CD8-positive, alpha-beta memory T cell (primary cell): ENCODE data around the gene PALM2AKAP2. TPM values are rescaled to one million over a fixed set of nuclear protein-coding genes. Genes with fewer than 3 reads are reported as not detected.

Experiments
- CTCF ChIA-PET: fragments of 350-600 bp; sonication (Branson Sonifier 250); formaldehyde crosslinking; loops from one replicate; lab custom pipeline; 2021; ENCODE audit warnings: antibody characterized with exemption; lab: Charles Lee
- POLR2A ChIA-PET: fragments of 350-600 bp; sonication (Branson Sonifier 250); formaldehyde crosslinking; loops from one replicate; lab custom pipeline; 2021; ENCODE audit warnings: antibody characterized with exemption; lab: Charles Lee
- DNase-seq, 5 donors: peaks; one replicate each; pipeline versions ENCODE4 v3.0.0 to v3.0.0-alpha.2; 2020 to 2022; ENCODE audit warnings: mixed read lengths in 1 of 5
- H3K27ac ChIP-seq: one replicate; pipeline ENCODE4 v1.7.0; 2013; ENCODE audit warnings: low read depth, mild to moderate bottlenecking, low read length, moderate library complexity
- H3K27me3 ChIP-seq: 2 replicates; pipeline ENCODE4 v1.7.0; 2013; ENCODE audit warnings: low read length, mild to moderate bottlenecking; ENCODE audit not compliant: insufficient read depth, poor library complexity, severe bottlenecking
- H3K36me3 ChIP-seq: 2 replicates; pipeline ENCODE4 v1.7.0; 2013; ENCODE audit warnings: mild to moderate bottlenecking, low read length, moderate library complexity; ENCODE audit not compliant: insufficient read depth
- H3K4me1 ChIP-seq: 2 replicates; pipeline ENCODE4 v1.7.0; 2013; ENCODE audit warnings: mild to moderate bottlenecking, low read length, moderate library complexity; ENCODE audit not compliant: insufficient read depth
- H3K4me3 ChIP-seq: 2 replicates; pipeline ENCODE4 v1.7.0; 2013; ENCODE audit warnings: mild to moderate bottlenecking, low read length
- H3K9me3 ChIP-seq: 2 replicates; pipeline ENCODE4 v1.7.0; 2013; ENCODE audit warnings: mild to moderate bottlenecking, low read length
- H3K27ac Mint-ChIP-seq, 8 donors: one replicate each; pipeline ENCODE4 v1.8.0; 2020 to 2021; ENCODE audit warnings: mixed read lengths in 8 of 8, mild to moderate bottlenecking in 6 of 8, inconsistent platforms in 3 of 8, moderate library complexity in 3 of 8
- H3K27me3 Mint-ChIP-seq, 2 donors: one replicate each; pipeline ENCODE4 v1.8.0; 2020 to 2021; ENCODE audit warnings: mixed read lengths in 2 of 2, mild to moderate bottlenecking in 1 of 2, moderate library complexity in 1 of 2
- H3K36me3 Mint-ChIP-seq, 3 donors: one replicate each; pipeline ENCODE4 v1.8.0; 2020 to 2021; ENCODE audit warnings: mixed read lengths in 3 of 3, inconsistent platforms in 1 of 3, mild to moderate bottlenecking in 1 of 3
- H3K4me1 Mint-ChIP-seq, 3 donors: one replicate each; pipeline ENCODE4 v1.8.0; 2020 to 2021; ENCODE audit warnings: mixed read lengths in 3 of 3, inconsistent platforms in 1 of 3, mild to moderate bottlenecking in 1 of 3
- H3K4me3 Mint-ChIP-seq, 7 donors: one replicate each; pipeline ENCODE4 v1.8.0; 2020 to 2021; ENCODE audit warnings: mixed read lengths in 7 of 7, mild to moderate bottlenecking in 6 of 7, moderate library complexity in 4 of 7, inconsistent platforms in 2 of 7
- H3K9me3 Mint-ChIP-seq, 5 donors: one replicate each; pipeline ENCODE4 v1.8.0; 2020 to 2022; ENCODE audit warnings: mixed read lengths in 5 of 5, mild to moderate bottlenecking in 3 of 5, moderate library complexity in 2 of 5, inconsistent platforms in 1 of 5
- polyA plus RNA-seq: library from polyadenylated mRNA; unstranded; fragments of 300-500 nt; fragmentation: Illumina TruSeq; gene quantifications from one replicate; pipeline ENCODE4 v1.2.3, GENCODE V29; 2021
- total RNA-seq, 2 experiments: library from RNA; stranded (reverse); gene quantifications; one replicate each; pipeline ENCODE4 v1.2.3, GENCODE V29; 2021

PALM2AKAP2 gene
- total and polyA plus RNA-seq, 3 experiments from 2014 or later = 0.15 TPM; not detected in 2

DNA sequence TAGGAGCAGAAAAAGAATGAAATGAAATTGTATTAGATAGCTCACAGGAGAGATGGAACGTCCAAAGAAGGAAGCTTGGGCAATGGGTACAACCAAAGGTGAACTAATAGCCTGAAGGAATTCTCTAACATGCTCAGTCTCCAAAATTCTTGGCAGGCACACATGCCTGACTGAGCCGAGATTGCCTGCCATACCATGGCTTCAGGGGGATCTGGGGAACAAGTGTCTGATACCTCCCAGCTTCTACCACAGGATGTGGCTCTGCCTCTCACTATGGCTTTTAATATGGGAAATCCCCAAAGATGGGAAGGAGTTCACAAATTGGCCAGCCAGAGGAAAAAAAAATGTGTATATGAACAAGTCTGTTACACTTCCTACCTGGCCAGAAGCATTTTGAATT lies 3.6 kb upstream of the PALM2AKAP2 start:
- CTCF ChIA-PET = interaction anchor here (1.5 kb wide), 1 partner anchor 18 kb away, joined by 3 read pairs; no protein-coding TSS in a partner anchor
- Histone ChIP-seq H3K27ac (no peak overlapping the region), H3K27me3 (no peaks in the 10 kb centered on the region), H3K9me3 (no peaks in the 10 kb centered on the region), H3K4me3 (no peak overlapping the region), H3K4me1 (no peaks in the 10 kb centered on the region), H3K36me3 (no peaks in the 10 kb centered on the region)
- Mint-ChIP-seq H3K36me3 (no peaks in the 10 kb centered on the region), H3K27me3 (peaks cover 17 to 20% of the 10 kb centered on the region in 2 donors), H3K4me1 (peaks cover 0 to 1% (median 0%) of the 10 kb centered on the region in 3 donors), H3K9me3 (peaks cover 0 to 4% (median 0%) of the 10 kb centered on the region in 5 donors), H3K4me3 (no peak overlapping the region), H3K27ac (no peak overlapping the region)
- POLR2A ChIA-PET = no interaction called here
- no peak for DNase-seq

DNA sequence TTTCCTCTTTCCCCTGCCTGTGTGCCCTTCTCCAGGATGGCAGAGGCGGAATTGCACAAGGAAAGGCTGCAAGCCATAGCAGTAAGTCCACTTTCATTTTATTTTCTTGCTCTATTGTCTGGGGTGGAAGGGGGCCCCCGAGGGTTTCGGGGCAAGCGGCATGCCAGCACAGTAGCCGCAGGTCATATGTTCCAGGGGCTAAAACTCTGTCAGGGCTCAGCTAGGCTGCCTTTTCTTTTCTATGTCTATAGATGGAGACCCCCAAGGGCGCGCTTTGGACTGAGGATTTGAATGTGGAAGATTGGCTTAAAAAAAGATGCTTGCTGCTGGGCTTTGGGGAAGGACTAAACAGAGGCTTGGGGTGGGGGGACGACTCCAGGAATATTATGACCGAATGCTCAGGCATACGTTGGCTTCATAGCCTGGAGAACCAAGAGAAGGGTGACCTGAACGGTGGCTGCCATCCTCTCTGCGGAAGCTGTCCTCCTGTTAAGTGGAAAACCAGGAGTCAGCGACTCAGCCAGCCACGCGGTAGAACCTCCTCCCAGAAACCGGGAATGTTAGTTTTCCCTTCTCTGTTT lies 545 bp downstream of the PALM2AKAP2 start:
- Mint-ChIP-seq H3K4me1 (peaks cover 0 to 1% (median 0%) of the 10 kb centered on the region in 3 donors), H3K4me3 (no peak overlapping the region), H3K9me3 (peaks cover 0 to 6% (median 0%) of the 10 kb centered on the region in 5 donors), H3K27me3 (peaks cover 14 to 36% of the 10 kb centered on the region in 2 donors), H3K36me3 (no peaks in the 10 kb centered on the region), H3K27ac (no peak overlapping the region)
- ChIA-PET POLR2A (no interaction called here), CTCF (no interaction called here)
- DNase-seq = no peak
- no peak overlapping the region for H3K27ac ChIP-seq
- no peaks in the 10 kb centered on the region for H3K9me3 ChIP-seq
- no peaks in the 10 kb centered on the region for H3K4me1 ChIP-seq
- H3K4me3 ChIP-seq = no peak overlapping the region
- H3K27me3 ChIP-seq = no peaks in the 10 kb centered on the region
- H3K36me3 ChIP-seq = no peaks in the 10 kb centered on the region

DNA sequence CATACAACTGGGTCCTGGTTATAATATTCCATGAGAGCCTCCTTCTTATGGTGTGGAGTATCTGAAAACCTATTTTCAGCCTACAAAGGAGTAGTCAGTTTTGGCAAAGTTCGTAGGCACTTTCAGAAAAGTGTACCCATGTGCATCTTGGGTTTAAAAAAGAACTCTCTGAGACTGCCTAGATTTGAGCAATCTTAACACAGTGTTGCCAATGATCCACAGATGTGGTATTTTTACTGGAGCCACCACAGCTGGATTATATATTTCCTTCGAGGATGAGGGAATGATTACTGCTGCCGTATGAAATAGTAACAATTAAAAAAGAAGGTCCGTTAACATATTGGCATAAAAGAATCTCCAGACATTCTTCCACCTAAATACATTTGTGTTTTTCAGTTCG lies 1.1 kb downstream of the PALM2AKAP2 start:
- no peaks in the 10 kb centered on the region for H3K36me3 Mint-ChIP-seq
- ChIA-PET POLR2A (no interaction called here), CTCF (no interaction called here)
- H3K4me3 ChIP-seq = no peak overlapping the region
- no peak overlapping the region for H3K27ac Mint-ChIP-seq
- H3K27me3 ChIP-seq = no peaks in the 10 kb centered on the region
- no peaks in the 10 kb centered on the region for H3K36me3 ChIP-seq
- H3K27ac ChIP-seq = no peak overlapping the region
- H3K9me3 ChIP-seq = no peaks in the 10 kb centered on the region
- no peak for DNase-seq
- peaks cover 0 to 1% (median 0%) of the 10 kb centered on the region in 3 donors for H3K4me1 Mint-ChIP-seq
- H3K27me3 Mint-ChIP-seq = peaks cover 14 to 36% of the 10 kb centered on the region in 2 donors
- H3K4me3 Mint-ChIP-seq = no peak overlapping the region
- no peaks in the 10 kb centered on the region for H3K4me1 ChIP-seq
- H3K9me3 Mint-ChIP-seq = peaks cover 0 to 6% (median 0%) of the 10 kb centered on the region in 5 donors

DNA sequence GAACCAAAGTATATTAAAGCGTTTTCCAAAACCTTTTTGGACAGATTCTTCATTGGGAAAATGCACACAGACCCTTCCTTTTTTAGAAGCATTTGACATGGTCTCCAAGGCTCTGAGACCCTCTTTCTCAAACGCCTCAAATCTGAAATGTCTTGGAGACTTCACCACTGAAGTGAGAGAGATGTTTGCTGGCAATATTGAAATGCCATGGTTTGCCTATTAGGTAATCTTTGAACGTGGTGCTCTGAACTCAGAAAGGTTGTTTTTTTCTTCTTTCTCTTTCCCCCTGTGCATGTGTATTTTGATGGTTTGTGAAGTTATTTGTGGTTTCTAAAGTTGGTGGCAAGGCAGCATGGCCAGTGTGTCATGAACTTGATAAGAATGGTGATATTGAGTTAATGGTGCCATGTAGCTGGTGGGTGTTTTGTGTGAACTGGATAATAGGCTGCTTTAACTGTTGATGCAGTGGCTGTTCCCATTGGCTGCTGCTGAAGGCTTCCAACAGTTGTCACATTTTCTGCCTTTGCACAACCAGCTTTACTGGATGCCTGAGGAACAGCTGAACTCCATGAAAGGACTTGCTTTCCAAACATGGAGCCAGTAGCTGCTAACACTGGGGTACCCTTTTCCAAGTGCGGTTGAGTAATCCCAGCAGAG lies 1.7 kb downstream of the PALM2AKAP2 start:
- no peaks in the 10 kb centered on the region for H3K9me3 ChIP-seq
- Mint-ChIP-seq H3K9me3 (peaks cover 0 to 6% (median 0%) of the 10 kb centered on the region in 5 donors), H3K36me3 (no peaks in the 10 kb centered on the region), H3K4me1 (peaks cover 0 to 1% (median 0%) of the 10 kb centered on the region in 3 donors), H3K27me3 (peaks cover 16 to 36% of the 10 kb centered on the region in 2 donors), H3K27ac (no peak overlapping the region), H3K4me3 (no peak overlapping the region)
- no peaks in the 10 kb centered on the region for H3K36me3 ChIP-seq
- H3K4me3 ChIP-seq = no peak overlapping the region
- POLR2A ChIA-PET = no interaction called here
- H3K4me1 ChIP-seq = no peaks in the 10 kb centered on the region
- CTCF ChIA-PET = no interaction called here
- no peak for DNase-seq
- H3K27me3 ChIP-seq = no peaks in the 10 kb centered on the region
- no peak overlapping the region for H3K27ac ChIP-seq

DNA sequence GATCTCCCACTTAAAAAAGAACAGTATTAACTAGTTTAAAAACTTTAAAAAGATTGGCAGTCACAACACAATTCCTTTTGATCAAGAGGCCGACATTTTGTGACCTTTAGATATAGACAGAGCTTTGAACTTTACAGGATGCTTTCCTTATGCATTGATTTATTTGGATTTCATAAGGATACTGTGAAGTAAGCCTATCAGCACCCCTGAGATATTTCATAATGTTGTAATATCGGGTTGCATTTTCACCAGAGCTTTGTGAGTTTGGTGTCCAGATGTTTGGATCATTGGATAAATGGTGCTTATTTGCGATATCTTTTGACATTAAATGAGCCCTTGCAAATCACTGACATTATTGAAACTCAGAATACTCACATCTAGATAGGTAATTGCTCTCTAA lies 7.7 kb downstream of the PALM2AKAP2 start:
- ChIA-PET CTCF (no interaction called here), POLR2A (no interaction called here)
- Mint-ChIP-seq H3K4me1 (no peaks in the 10 kb centered on the region), H3K9me3 (peaks cover 0 to 3% (median 0%) of the 10 kb centered on the region in 5 donors), H3K27ac (no peak overlapping the region), H3K4me3 (no peak overlapping the region), H3K36me3 (no peaks in the 10 kb centered on the region), H3K27me3 (peaks cover 3 to 11% of the 10 kb centered on the region in 2 donors)
- Histone ChIP-seq H3K36me3 (no peaks in the 10 kb centered on the region), H3K4me1 (no peaks in the 10 kb centered on the region), H3K27ac (no peak overlapping the region), H3K4me3 (no peak overlapping the region), H3K9me3 (no peaks in the 10 kb centered on the region), H3K27me3 (no peaks in the 10 kb centered on the region)
- DNase-seq = no peak

DNA sequence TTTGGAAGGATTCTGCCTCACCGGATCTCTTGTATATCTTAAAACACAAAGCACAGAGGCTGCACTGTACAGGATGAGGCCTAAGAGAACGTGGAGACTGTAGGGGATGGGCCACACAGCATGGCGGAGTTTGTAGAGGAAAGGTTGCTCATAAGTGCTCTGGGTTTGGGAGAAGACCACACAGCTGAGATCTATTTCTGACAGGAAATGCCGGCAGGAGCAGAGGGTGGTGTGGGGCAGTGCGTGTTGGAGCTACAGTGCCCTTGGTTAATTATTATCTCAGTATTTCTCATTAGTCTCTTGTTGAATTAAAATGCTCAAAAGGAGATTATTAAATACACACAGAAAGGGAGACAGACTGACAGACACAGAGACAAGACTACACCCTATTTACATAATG lies 9.6 kb downstream of the PALM2AKAP2 start:
- POLR2A ChIA-PET = no interaction called here
- no peaks in the 10 kb centered on the region for H3K36me3 ChIP-seq
- no peak for DNase-seq
- H3K9me3 ChIP-seq = no peaks in the 10 kb centered on the region
- no peaks in the 10 kb centered on the region for H3K27me3 ChIP-seq
- no peak overlapping the region for H3K4me3 Mint-ChIP-seq
- H3K27ac Mint-ChIP-seq = no peak overlapping the region
- no peak overlapping the region for H3K4me3 ChIP-seq
- H3K27me3 Mint-ChIP-seq = peaks cover 2 to 3% of the 10 kb centered on the region in 2 donors
- H3K9me3 Mint-ChIP-seq = peaks cover 0 to 2% (median 0%) of the 10 kb centered on the region in 5 donors
- CTCF ChIA-PET = no interaction called here
- H3K4me1 ChIP-seq = no peaks in the 10 kb centered on the region
- H3K36me3 Mint-ChIP-seq = no peaks in the 10 kb centered on the region
- H3K4me1 Mint-ChIP-seq = no peaks in the 10 kb centered on the region
- no peak overlapping the region for H3K27ac ChIP-seq

DNA sequence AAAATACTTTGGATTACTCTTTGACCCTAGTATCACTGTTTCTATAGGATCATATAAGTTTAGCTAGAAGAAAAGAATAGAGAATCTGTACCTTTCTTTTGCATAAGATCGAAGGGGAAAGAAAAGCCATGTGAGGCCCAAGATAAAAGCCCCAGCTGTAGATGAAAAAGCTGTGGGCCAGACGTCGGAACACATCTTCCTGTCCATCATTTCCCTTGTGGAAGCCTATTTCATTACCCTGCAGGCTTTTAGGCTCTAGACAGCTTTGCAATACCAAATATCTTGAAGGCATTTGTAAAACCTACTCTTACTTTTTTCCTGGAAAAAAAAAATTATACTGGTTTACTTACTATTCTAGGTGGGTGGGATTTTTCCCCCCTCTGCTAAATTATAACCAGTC lies 10.0 kb downstream of the PALM2AKAP2 start:
- Mint-ChIP-seq H3K27me3 (peaks cover 2 to 3% of the 10 kb centered on the region in 2 donors), H3K27ac (no peak overlapping the region), H3K36me3 (no peaks in the 10 kb centered on the region), H3K9me3 (peaks cover 0 to 2% (median 0%) of the 10 kb centered on the region in 5 donors), H3K4me3 (no peak overlapping the region), H3K4me1 (no peaks in the 10 kb centered on the region)
- ChIA-PET POLR2A (interaction anchor here (0.6 kb wide), 1 partner anchor 11 kb away, joined by 3 read pairs; no protein-coding TSS in a partner anchor), CTCF (no interaction called here)
- H3K27me3 ChIP-seq = no peaks in the 10 kb centered on the region
- no peaks in the 10 kb centered on the region for H3K9me3 ChIP-seq
- H3K4me1 ChIP-seq = no peaks in the 10 kb centered on the region
- H3K4me3 ChIP-seq = no peak overlapping the region
- no peak overlapping the region for H3K27ac ChIP-seq
- no peaks in the 10 kb centered on the region for H3K36me3 ChIP-seq
- DNase-seq = no peak

DNA sequence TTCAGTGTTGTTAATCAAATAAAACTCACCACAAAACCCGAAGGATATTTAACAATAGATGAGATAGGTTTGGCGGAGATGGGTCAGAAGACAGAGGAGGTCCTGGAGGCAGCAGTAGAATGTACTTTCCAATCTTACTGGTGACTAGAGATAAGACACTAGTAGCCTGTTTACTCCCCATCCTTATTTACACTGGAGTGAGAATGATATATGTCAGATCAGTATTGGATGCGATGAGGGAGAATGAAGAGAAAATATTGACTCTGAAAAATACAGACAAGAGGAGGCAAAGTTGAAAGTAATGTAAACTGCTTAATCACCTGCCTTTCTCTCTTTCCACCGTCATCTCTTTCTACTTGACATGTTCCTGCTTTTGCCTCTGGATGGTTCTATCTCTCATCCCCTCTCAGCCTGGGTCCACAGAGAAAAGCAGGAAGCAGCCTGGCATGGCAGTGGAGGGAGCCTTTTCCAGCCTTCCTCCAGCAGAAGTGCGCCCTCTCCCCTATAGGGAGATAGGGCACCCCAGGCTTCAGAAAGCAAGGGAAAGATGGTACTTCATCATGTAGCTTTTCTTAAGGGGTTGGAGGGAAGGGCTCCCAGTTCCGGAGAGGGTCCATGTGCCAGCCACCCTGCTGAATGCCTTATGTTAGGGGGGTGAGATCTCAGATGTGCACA lies 11.1 kb downstream of the PALM2AKAP2 start:
- Mint-ChIP-seq H3K36me3 (no peaks in the 10 kb centered on the region), H3K9me3 (peaks cover 0 to 2% (median 0%) of the 10 kb centered on the region in 5 donors), H3K27me3 (peaks cover 2 to 3% of the 10 kb centered on the region in 2 donors), H3K4me1 (no peaks in the 10 kb centered on the region), H3K27ac (peak overlapping the region in 1 of 8 donors; percentile 34), H3K4me3 (no peak overlapping the region)
- Histone ChIP-seq H3K36me3 (no peaks in the 10 kb centered on the region), H3K4me1 (no peaks in the 10 kb centered on the region), H3K4me3 (no peak overlapping the region), H3K27ac (no peak overlapping the region), H3K9me3 (no peaks in the 10 kb centered on the region), H3K27me3 (no peaks in the 10 kb centered on the region)
- DNase-seq = no peak
- POLR2A ChIA-PET = no interaction called here
- CTCF ChIA-PET = no interaction called here
